K562 (cell line): ENCODE measurements around the gene OR8G5. TPM values are rescaled to one million over a fixed set of nuclear protein-coding genes. Genes with fewer than 3 reads are reported as not detected.

Source experiments
- ATAC-seq: fragments of 200-7000 bp; cut with Tn5 transposase; 3 replicates; pipeline ENCODE4 v1.9.1; 2020; ENCODE audit warnings: moderate library complexity
- BruUV-seq: library from RNA; stranded (reverse); fragments of 400-500 nt; replicated peaks from 2 replicates; lab custom pipeline; 2021; lab: Mats Ljungman, UMichigan
- CTCF ChIA-PET: fragments of 300-600 bp; formaldehyde crosslinking; extraction: SDS; loops from one replicate; lab custom pipeline; 2021; ENCODE audit warnings: low intra/inter-chr PET ratio; lab: Yijun Ruan, JAX
- POLR2A ChIA-PET: fragments of 300-600, 350-650 bp; sonication (Branson Sonifier 250); formaldehyde crosslinking; extraction: SDS; loops from one replicate; lab custom pipeline; 2021; ENCODE audit warnings: antibody characterized with exemption, inconsistent platforms; lab: Yijun Ruan, JAX
- DNase-seq, 4 experiments: peaks; one replicate each; pipeline versions ENCODE4 v3.0.0 to v3.0.0-alpha.2; 2011 to 2018; ENCODE audit warnings: low spot score in 3 of 4, mixed read lengths in 3 of 4; ENCODE audit errors: extremely low read depth in 1 of 4
- FAIRE-seq: peaks from 2 replicates; lab custom pipeline; 2011; peaks lifted over from hg19 to GRCh38; lab: Jason Lieb, UNC
- H2AFZ ChIP-seq: 2 replicates; pipeline ENCODE4 v1.6.0; 2011; ENCODE audit warnings: low read depth, low read length, control low read depth, inconsistent platforms
- H3K27ac ChIP-seq: fragments of 200-600 bp; 3 replicates; pipeline ENCODE4 v1.8.0; 2011; ENCODE audit warnings: low read depth, mild to moderate bottlenecking, control low read depth, inconsistent platforms, low read length, moderate library complexity, mixed read lengths; ENCODE audit errors: extremely low read depth
- H3K27me3 ChIP-seq, 2 experiments: fragments of 300-600 bp in 1 of 2; 2 replicates in 1 of 2; 3 replicates in 1 of 2; pipeline versions ENCODE4 v1.6.0 to v1.8.0; 2011; ENCODE audit warnings: inconsistent platforms in 2 of 2, low read length in 2 of 2, mild to moderate bottlenecking in 1 of 2, mixed read lengths in 1 of 2, moderate library complexity in 1 of 2; ENCODE audit not compliant: control insufficient read depth in 2 of 2, insufficient read depth in 2 of 2
- H3K36me3 ChIP-seq: fragments of 300-600 bp; 3 replicates; pipeline ENCODE4 v1.8.0; 2011; ENCODE audit warnings: mild to moderate bottlenecking, low read length, inconsistent platforms; ENCODE audit not compliant: control insufficient read depth, insufficient read depth
- H3K4me1 ChIP-seq, 2 experiments: fragments of 200-600 bp in 1 of 2; replicated peaks in 1 of 2; 2 replicates in 1 of 2; 3 replicates in 1 of 2; pipeline versions ENCODE4 v1.5.1 to v1.8.0; 2011; ENCODE audit warnings: inconsistent platforms in 2 of 2, low read length in 2 of 2, mild to moderate bottlenecking in 1 of 2, mixed read lengths in 1 of 2, moderate library complexity in 1 of 2; ENCODE audit not compliant: control insufficient read depth in 2 of 2, insufficient read depth in 2 of 2
- H3K4me2 ChIP-seq: 2 replicates; pipeline ENCODE4 v1.6.1; 2011; ENCODE audit warnings: low read length, control low read depth, inconsistent platforms, mixed read lengths; ENCODE audit not compliant: insufficient read depth
- H3K4me3 ChIP-seq: fragments of 200-600 bp; sonication (generic), shearing (Covaris generic); 2 replicates; pipeline ENCODE4 v1.5.1; 2016; ENCODE audit warnings: control low read depth, inconsistent platforms
- H3K79me2 ChIP-seq: fragments of 200-600 bp; 3 replicates; pipeline ENCODE4 v1.8.0; 2011; ENCODE audit warnings: low read length, inconsistent platforms; ENCODE audit not compliant: control insufficient read depth, insufficient read depth
- H3K9ac ChIP-seq, 2 experiments: 2 replicates each; pipeline versions ENCODE4 v1.6.0 to v1.6.1; 2011; ENCODE audit warnings: low read depth in 2 of 2, low read length in 2 of 2, control low read depth in 1 of 2, inconsistent platforms in 1 of 2, mild to moderate bottlenecking in 1 of 2, mixed read lengths in 1 of 2; ENCODE audit not compliant: insufficient read depth in 1 of 2
- H3K9me1 ChIP-seq: one replicate; pipeline ENCODE4 v1.6.0; 2011; ENCODE audit warnings: inconsistent platforms, mild to moderate bottlenecking, low read length, moderate library complexity; ENCODE audit not compliant: control insufficient read depth, insufficient read depth
- H3K9me3 ChIP-seq: replicated peaks from 2 replicates; pipeline ENCODE4 v1.5.1; 2011; ENCODE audit warnings: low read depth, low read length, inconsistent platforms; ENCODE audit not compliant: control insufficient read depth, insufficient read depth
- H4K20me1 ChIP-seq: replicated peaks from 2 replicates; pipeline ENCODE4 v1.6.1; 2011; ENCODE audit warnings: low read length, inconsistent platforms, mixed read lengths; ENCODE audit not compliant: control insufficient read depth, insufficient read depth
- ARID3B ChIP-seq: fragments of 250-450 bp; sonication (Bioruptor Pico); IDR thresholded peaks from 2 replicates; pipeline ENCODE4 v1.4.0; 2020; ENCODE audit warnings: borderline replicate concordance
- HNRNPH1 ChIP-seq: fragments of 200-400 bp; formaldehyde crosslinking; optimal IDR thresholded peaks from 2 replicates; pipeline ENCODE3; 2017; ENCODE audit warnings: low read depth, mild to moderate bottlenecking, low read length, moderate library complexity
- NFIX ChIP-seq: fragments of 250-450 bp; sonication (Bioruptor Pico); IDR thresholded peaks from 2 replicates; pipeline ENCODE4 v1.4.0; 2020; ENCODE audit warnings: low read depth, mild to moderate bottlenecking, moderate library complexity
- RERE ChIP-seq: sonication (generic); formaldehyde crosslinking; IDR thresholded peaks from 2 replicates; pipeline ENCODE4 v1.8.0; 2023; ENCODE audit warnings: missing genetic modification reagents, mild to moderate bottlenecking, borderline replicate concordance
- SNIP1 ChIP-seq: fragments of 450-650 bp; IDR thresholded peaks from 2 replicates; pipeline ENCODE4 v1.7.1; 2017; ENCODE audit warnings: low read depth, mild to moderate bottlenecking
- in situ Hi-C: fragments of 300-500 bp; cut with MboI; formaldehyde crosslinking; loops from 4 replicates; pipeline ENCODE4 v1.15.0; 2018; ENCODE audit warnings: inconsistent platforms, mixed read lengths
- intact Hi-C: fragments of 100-400 bp; cut with micrococcal nuclease; formaldehyde crosslinking; loops from 2 replicates; pipeline ENCODE4 v1.14.2; 2022
- polyA plus RNA-seq, 8 experiments: library from polyadenylated mRNA; depleted of rRNA in 4 of 8; stranded (reverse) in 5 of 8; unstranded in 3 of 8; fragments of >200 nt; fragmentation: Nextera tagmentation in 2 of 8; fragmentation: Illumina TruSeq in 1 of 8; extraction: Ambion mirVana in 2 of 8; extraction: Trizol in 1 of 8; gene quantifications; 2 replicates each; pipeline versions ENCODE4 v1.2.1 to v1.2.3, GENCODE V29; 2011 to 2014; ENCODE audit warnings: inconsistent platforms in 1 of 8, missing spikeins in 1 of 8
- total RNA-seq, 7 experiments: library from RNA; depleted of rRNA in 6 of 7; stranded (reverse); fragments of >200 nt in 6 of 7; fragmentation: Illumina TruSeq in 2 of 7; extraction: Trizol in 2 of 7; gene quantifications; 2 replicates each; pipeline versions ENCODE4 v1.2.1 to v1.2.3, GENCODE V29; 2011 to 2021; ENCODE audit warnings: low replicate concordance in 1 of 7

OR8G5 gene
- total and polyA plus RNA-seq, 9 of the 15 experiments (the other 6 are each of a cell fraction or from before 2014, with no cell fraction given): 0.18 to 3.8 (median 1.7) TPM

GRCh38 chr11:124210421-124210820 is 45.8 kb upstream of the OR8G5 start (continued):
- TF ChIP-seq RERE (CRISPR knock-in tag): no peak
- no peak for TF ChIP-seq HNRNPH1
- TF ChIP-seq SNIP1: no peak

GRCh38 chr11:124211321-124211720 is 44.9 kb upstream of the OR8G5 start:
- Histone ChIP-seq H3K4me1 (peaks cover 21 to 22% of the 10 kb centered on the region in 2 experiments), H2AFZ (no peak overlapping the region), H3K9me3 (no peaks in the 10 kb centered on the region), H3K36me3 (peaks cover 4% of the 10 kb centered on the region; the same call in 2 of the 3 replicates), H3K27me3 (no peaks in the 10 kb centered on the region), H3K4me3 (no peak overlapping the region), H3K9ac (no peak overlapping the region), H3K9me1 (no peaks in the 10 kb centered on the region), H3K27ac (no peak overlapping the region), H3K4me2 (no peak overlapping the region), H3K79me2 (peaks cover 11% of the 10 kb centered on the region; the same call in 2 of the 3 replicates), H4K20me1 (no peaks in the 10 kb centered on the region)
- FAIRE-seq (no peak), ATAC-seq (no peak), DNase-seq (no peak)
- intact Hi-C loops: no loop called here
- in situ Hi-C loops: no loop called here
- ChIA-PET CTCF (no interaction called here), POLR2A (interaction anchor here (0.6 to 1.2 kb wide), 3 partner anchors 21 to 637 kb away, joined by 3 to 4 read pairs (median 3); no protein-coding TSS in a partner anchor)
- TF ChIP-seq NFIX (CRISPR knock-in tag) (no peak), ARID3B (CRISPR knock-in tag) (no peak)
- BruUV-seq: no TSS peak
